H1 (cell line): ENCODE data around the gene MCOLN3. TPM values are rescaled to one million over a fixed set of nuclear protein-coding genes. Genes with fewer than 3 reads are reported as not detected.

Experiments used
- CTCF ChIA-PET: fragments of 300-600 bp; sonication (Branson Sonifier 250); formaldehyde crosslinking; loops from one replicate; lab custom pipeline; 2021; ENCODE audit not compliant: partially characterized antibody; lab: Charles Lee
- POLR2A ChIA-PET: fragments of 300-600 bp; sonication (Branson Sonifier 250); formaldehyde crosslinking; loops from one replicate; lab custom pipeline; 2021; ENCODE audit warnings: inconsistent platforms; ENCODE audit not compliant: partially characterized antibody; lab: Charles Lee
- DNase-seq, 2 experiments: peaks; one replicate each; pipeline versions ENCODE4 v3.0.0 to v3.0.0-alpha.2; 2010 to 2022; ENCODE audit warnings: low spot score in 2 of 2, low read depth in 1 of 2, mixed read lengths in 1 of 2
- FAIRE-seq: peaks from 2 replicates; lab custom pipeline; 2011; peaks lifted over from hg19 to GRCh38; lab: Jason Lieb, UNC
- H2AFZ ChIP-seq: 2 replicates; pipeline ENCODE4 v1.8.1; 2012; ENCODE audit warnings: low read length, inconsistent platforms
- H2AK5ac ChIP-seq: 2 replicates; pipeline ENCODE4 v1.6.1; 2013; ENCODE audit warnings: low read depth, low read length
- H2BK120ac ChIP-seq: replicated peaks from 2 replicates; pipeline ENCODE3; 2013; ENCODE audit warnings: low read depth, low read length, inconsistent platforms
- H2BK12ac ChIP-seq: 2 replicates; pipeline ENCODE4 v1.6.1; 2013; ENCODE audit warnings: low read depth, low read length
- H2BK15ac ChIP-seq: 2 replicates; pipeline ENCODE4 v1.6.1; 2013; ENCODE audit warnings: low read length
- H2BK20ac ChIP-seq: 2 replicates; pipeline ENCODE4 v1.6.1; 2013; ENCODE audit warnings: low read length
- H2BK5ac ChIP-seq: 2 replicates; pipeline ENCODE4 v1.6.1; 2013; ENCODE audit warnings: low read depth, low read length
- H3K14ac ChIP-seq: 2 replicates; pipeline ENCODE4 v1.6.1; 2013; ENCODE audit warnings: inconsistent platforms; ENCODE audit not compliant: insufficient read length
- H3K18ac ChIP-seq: 2 replicates; pipeline ENCODE4 v1.6.1; 2013; ENCODE audit warnings: low read length; ENCODE audit errors: extremely low read depth
- H3K23ac ChIP-seq: 2 replicates; pipeline ENCODE4 v1.6.1; 2013; ENCODE audit warnings: inconsistent platforms; ENCODE audit not compliant: insufficient read length
- H3K23me2 ChIP-seq: 2 replicates; pipeline ENCODE4 v1.6.1; 2013; ENCODE audit warnings: low read depth, low read length
- H3K27ac ChIP-seq: 2 replicates; pipeline ENCODE4 v1.6.1; 2011; ENCODE audit warnings: low read depth, low read length, inconsistent platforms
- H3K27me3 ChIP-seq, 4 experiments: replicated peaks in 1 of 4; 1 replicate in 1 of 4; 2 replicates in 3 of 4; pipeline versions ENCODE4 v1.6.1 to v1.8.1; 2011 to 2013; ENCODE audit warnings: low read length in 3 of 4, mild to moderate bottlenecking in 3 of 4, inconsistent platforms in 2 of 4, mixed read lengths in 2 of 4, moderate library complexity in 1 of 4; ENCODE audit not compliant: control insufficient read depth in 3 of 4, insufficient read depth in 3 of 4; ENCODE audit errors: extremely low read depth in 1 of 4
- H3K36me3 ChIP-seq, 4 experiments: 2 replicates each; pipeline versions ENCODE4 v1.6.1 to v1.8.1; 2011 to 2013; ENCODE audit warnings: mild to moderate bottlenecking in 4 of 4, low read length in 3 of 4, moderate library complexity in 2 of 4, control low read depth in 1 of 4, inconsistent platforms in 1 of 4; ENCODE audit not compliant: insufficient read depth in 4 of 4, control insufficient read depth in 2 of 4
- H3K4ac ChIP-seq: replicated peaks from 2 replicates; pipeline ENCODE3; 2013; ENCODE audit warnings: low read length, low read depth, mixed read lengths, inconsistent platforms; ENCODE audit not compliant: insufficient read length
- H3K4me1 ChIP-seq, 4 experiments: replicated peaks in 1 of 4; 1 replicate in 1 of 4; 2 replicates in 3 of 4; pipeline versions ENCODE4 v1.6.1 to v1.8.1; 2011 to 2013; ENCODE audit warnings: low read length in 3 of 4, inconsistent platforms in 2 of 4, mixed read lengths in 1 of 4; ENCODE audit not compliant: insufficient read depth in 4 of 4, control insufficient read depth in 3 of 4
- H3K4me2 ChIP-seq, 2 experiments: 2 replicates each; pipeline versions ENCODE4 v1.6.1 to v1.8.1; 2011 to 2013; ENCODE audit warnings: low read depth in 2 of 2, low read length in 2 of 2, control low read depth in 1 of 2, inconsistent platforms in 1 of 2, mild to moderate bottlenecking in 1 of 2; ENCODE audit not compliant: insufficient read depth in 1 of 2
- H3K4me3 ChIP-seq, 4 experiments: fragments of 200-600, 300-600 bp in 1 of 4; sonication (generic), shearing (Covaris generic), sonication (Bioruptor Twin) in 1 of 4; 2 replicates each; pipeline versions ENCODE4 v1.5.1 to v1.8.1; 2011 to 2016; ENCODE audit warnings: low read length in 4 of 4, low read depth in 3 of 4, control low read depth in 2 of 4, inconsistent platforms in 2 of 4, mild to moderate bottlenecking in 2 of 4, mixed read lengths in 1 of 4, moderate library complexity in 1 of 4; ENCODE audit not compliant: insufficient read depth in 2 of 4; ENCODE audit errors: extremely low read depth in 1 of 4
- H3K56ac ChIP-seq: replicated peaks from 2 replicates; pipeline ENCODE3; 2013; ENCODE audit warnings: low read depth, mild to moderate bottlenecking, mixed read lengths, low read length, inconsistent platforms; ENCODE audit not compliant: insufficient read length
- H3K79me1 ChIP-seq: 2 replicates; pipeline ENCODE4 v1.6.1; 2013; ENCODE audit warnings: low read depth, low read length, control low read depth
- H3K79me2 ChIP-seq, 2 experiments: 2 replicates each; pipeline versions ENCODE4 v1.6.1 to v1.8.1; 2012 to 2013; ENCODE audit warnings: low read length in 2 of 2, mild to moderate bottlenecking in 2 of 2, inconsistent platforms in 1 of 2; ENCODE audit not compliant: insufficient read depth in 2 of 2, control insufficient read depth in 1 of 2
- H3K9ac ChIP-seq, 4 experiments: replicated peaks in 1 of 4; 1 replicate in 1 of 4; 2 replicates in 3 of 4; pipeline versions ENCODE4 v1.6.1 to v1.8.1; 2011 to 2013; ENCODE audit warnings: low read depth in 3 of 4, low read length in 3 of 4, control low read depth in 2 of 4, mild to moderate bottlenecking in 2 of 4, moderate library complexity in 2 of 4, inconsistent platforms in 1 of 4; ENCODE audit errors: extremely low read depth in 1 of 4
- H3K9me3 ChIP-seq, 2 experiments: 2 replicates each; pipeline versions ENCODE4 v1.6.1 to v1.8.1; 2012 to 2013; ENCODE audit warnings: mild to moderate bottlenecking in 2 of 2, moderate library complexity in 2 of 2, control low read depth in 1 of 2, inconsistent platforms in 1 of 2, low read depth in 1 of 2, low read length in 1 of 2, mixed read lengths in 1 of 2; ENCODE audit not compliant: insufficient read depth in 2 of 2
- H4K20me1 ChIP-seq, 2 experiments: replicated peaks in 1 of 2; 2 replicates each; pipeline versions ENCODE3 to v1.8.1; 2011 to 2013; ENCODE audit warnings: inconsistent platforms in 2 of 2, low read length in 2 of 2, mild to moderate bottlenecking in 1 of 2; ENCODE audit not compliant: insufficient read depth in 2 of 2, control insufficient read depth in 1 of 2
- H4K5ac ChIP-seq: 2 replicates; pipeline ENCODE4 v1.6.1; 2013; ENCODE audit warnings: low read length, low read depth, mixed read lengths, inconsistent platforms; ENCODE audit not compliant: insufficient read length
- H4K8ac ChIP-seq: 2 replicates; pipeline ENCODE4 v1.8.0; 2013; ENCODE audit warnings: mild to moderate bottlenecking, moderate library complexity, low read length, inconsistent platforms; ENCODE audit not compliant: insufficient read depth; ENCODE audit errors: extremely low read depth
- H4K91ac ChIP-seq: replicated peaks from 2 replicates; pipeline ENCODE3; 2013; ENCODE audit warnings: low read length, mixed read lengths, inconsistent platforms; ENCODE audit not compliant: insufficient read length
- ASH2L ChIP-seq: fragments of 200-600, 300-600 bp; sonication (generic); IDR thresholded peaks from one replicate; pipeline ENCODE4 v1.7.1; 2017; ENCODE audit warnings: low read length
- SP1 ChIP-seq: IDR thresholded peaks from 2 replicates; pipeline ENCODE4 v1.6.1; 2011; ENCODE audit warnings: low read depth, low read length
- WGBS, 2 experiments: shearing (Covaris generic) in 1 of 2; methylation state at CpG; one replicate each; pipeline versions ENCODE4 v1.1.6 to v1.1.7; 2013 to 2015; ENCODE audit warnings: low lambda C conversion rate in 2 of 2, mixed read lengths in 2 of 2, inconsistent platforms in 1 of 2, low coverage in 1 of 2, missing lambda C conversion rate in 1 of 2; ENCODE audit not compliant: insufficient replicate concordance in 2 of 2, insufficient coverage in 1 of 2, insufficient read length in 1 of 2; ENCODE audit errors: extremely low coverage in 1 of 2, missing lambda C conversion rate in 1 of 2; 5-methylcytosine and 5-hydroxymethylcytosine counted together
- polyA plus RNA-seq, 7 experiments: library from polyadenylated mRNA; depleted of rRNA in 3 of 7; stranded (reverse) in 5 of 7; unstranded in 2 of 7; fragments of >200 nt in 5 of 7; fragments of 200-250 nt in 2 of 7; gene quantifications; 1 replicate in 5 of 7; 2 replicates in 1 of 7; 4 replicates in 1 of 7; pipeline versions ENCODE4 v1.2.1 to v1.2.3, GENCODE V29; 2011 to 2013; ENCODE audit warnings: missing spikeins in 2 of 7, mixed read lengths in 2 of 7
- total RNA-seq: library from RNA; stranded (reverse); fragmentation: NEBNext Ultra II Directional; extraction: Animal tissue kit (Norgen Biotek cat#: 25700); gene quantifications from 2 replicates; pipeline ENCODE4 v1.2.1, GENCODE V29; 2021

MCOLN3 gene
- total and polyA plus RNA-seq, 2 of the 8 experiments (the other 6 are each of a cell fraction or from before 2014, with no cell fraction given), result 3.8 to 4.9 TPM

GRCh38 chr1:85060038-85060437, 11.7 kb upstream of the MCOLN3 start:
- no peak overlapping the region for H2BK5ac ChIP-seq
- H3K4ac ChIP-seq, result no peak overlapping the region
- H4K91ac ChIP-seq, result no peak overlapping the region
- POLR2A ChIA-PET, result no interaction called here
- WGBS, 2 experiments, result 76% methylated on average over 2 of the region's 2 CpGs; no CpG with 5 or more reads in 1 of the 2 experiments
- CTCF ChIA-PET, result interaction anchor here (1.5 to 2.6 kb wide), 2 partner anchors 194 to 200 kb away, joined by 3 to 8 read pairs; partner anchors contain the start of gene C1orf52
- FAIRE-seq (no peak), DNase-seq (no peak)
- no peaks in the 10 kb centered on the region for H4K20me1 ChIP-seq
- H3K79me1 ChIP-seq, result no peaks in the 10 kb centered on the region; the same call in 1 of the 2 replicates
- H3K27ac ChIP-seq, result no peak overlapping the region
- H3K14ac ChIP-seq, result no peak overlapping the region
- no peak overlapping the region for H2BK12ac ChIP-seq
- no peaks in the 10 kb centered on the region for H3K9me3 ChIP-seq
- H3K4me3 ChIP-seq, result no peak overlapping the region
- no peak overlapping the region for H3K56ac ChIP-seq
- no peak overlapping the region for H4K5ac ChIP-seq
- H3K23ac ChIP-seq, result no peak overlapping the region
- no peak overlapping the region for H2BK15ac ChIP-seq
- H2AFZ ChIP-seq, result no peak overlapping the region
- H3K79me2 ChIP-seq, result no peaks in the 10 kb centered on the region
- H3K23me2 ChIP-seq, result peaks cover 4% of the 10 kb centered on the region; the same call in 1 of the 2 replicates
- no peak overlapping the region for H4K8ac ChIP-seq
- H3K36me3 ChIP-seq, result no peaks in the 10 kb centered on the region
- no peak overlapping the region for H3K4me2 ChIP-seq
- no peak overlapping the region for H3K9ac ChIP-seq
- no peaks in the 10 kb centered on the region for H3K27me3 ChIP-seq
- H2AK5ac ChIP-seq, result no peak overlapping the region
- no peak overlapping the region for H2BK20ac ChIP-seq
- H3K4me1 ChIP-seq, result peaks cover 0 to 3% (median 0%) of the 10 kb centered on the region in 4 experiments; a peak in 1 of 7 replicates
- no peak overlapping the region for H2BK120ac ChIP-seq
- no peak overlapping the region for H3K18ac ChIP-seq
- TF ChIP-seq SP1 (no peak), ASH2L (no peak)
